K562 (cell line): ENCODE data around the gene HES3. TPM values are rescaled to one million over a fixed set of nuclear protein-coding genes. Genes with fewer than 3 reads are reported as not detected.

Experiments
- ATAC-seq: fragments of 200-7000 bp; cut with Tn5 transposase; 3 replicates; pipeline ENCODE4 v1.9.1; 2020; ENCODE audit warnings: moderate library complexity
- BruUV-seq: library from RNA; stranded (reverse); fragments of 400-500 nt; replicated peaks from 2 replicates; lab custom pipeline; 2021; lab: Mats Ljungman, UMichigan
- CTCF ChIA-PET: fragments of 300-600 bp; formaldehyde crosslinking; extraction: SDS; loops from one replicate; lab custom pipeline; 2021; ENCODE audit warnings: low intra/inter-chr PET ratio; lab: Yijun Ruan, JAX
- POLR2A ChIA-PET: fragments of 300-600, 350-650 bp; sonication (Branson Sonifier 250); formaldehyde crosslinking; extraction: SDS; loops from one replicate; lab custom pipeline; 2021; ENCODE audit warnings: antibody characterized with exemption, inconsistent platforms; lab: Yijun Ruan, JAX
- DNase-seq, 4 experiments: peaks; one replicate each; pipeline versions ENCODE4 v3.0.0 to v3.0.0-alpha.2; 2011 to 2018; ENCODE audit warnings: low spot score in 3 of 4, mixed read lengths in 3 of 4; ENCODE audit errors: extremely low read depth in 1 of 4
- FAIRE-seq: peaks from 2 replicates; lab custom pipeline; 2011; peaks lifted over from hg19 to GRCh38; lab: Jason Lieb, UNC
- H2AFZ ChIP-seq: 2 replicates; pipeline ENCODE4 v1.6.0; 2011; ENCODE audit warnings: low read depth, low read length, control low read depth, inconsistent platforms
- H3K27ac ChIP-seq: fragments of 200-600 bp; 3 replicates; pipeline ENCODE4 v1.8.0; 2011; ENCODE audit warnings: low read depth, mild to moderate bottlenecking, control low read depth, inconsistent platforms, low read length, moderate library complexity, mixed read lengths; ENCODE audit errors: extremely low read depth
- H3K27me3 ChIP-seq, 2 experiments: fragments of 300-600 bp in 1 of 2; 2 replicates in 1 of 2; 3 replicates in 1 of 2; pipeline versions ENCODE4 v1.6.0 to v1.8.0; 2011; ENCODE audit warnings: inconsistent platforms in 2 of 2, low read length in 2 of 2, mild to moderate bottlenecking in 1 of 2, mixed read lengths in 1 of 2, moderate library complexity in 1 of 2; ENCODE audit not compliant: control insufficient read depth in 2 of 2, insufficient read depth in 2 of 2
- H3K36me3 ChIP-seq: fragments of 300-600 bp; 3 replicates; pipeline ENCODE4 v1.8.0; 2011; ENCODE audit warnings: mild to moderate bottlenecking, low read length, inconsistent platforms; ENCODE audit not compliant: control insufficient read depth, insufficient read depth
- H3K4me1 ChIP-seq, 2 experiments: fragments of 200-600 bp in 1 of 2; replicated peaks in 1 of 2; 2 replicates in 1 of 2; 3 replicates in 1 of 2; pipeline versions ENCODE4 v1.5.1 to v1.8.0; 2011; ENCODE audit warnings: inconsistent platforms in 2 of 2, low read length in 2 of 2, mild to moderate bottlenecking in 1 of 2, mixed read lengths in 1 of 2, moderate library complexity in 1 of 2; ENCODE audit not compliant: control insufficient read depth in 2 of 2, insufficient read depth in 2 of 2
- H3K4me2 ChIP-seq: 2 replicates; pipeline ENCODE4 v1.6.1; 2011; ENCODE audit warnings: low read length, control low read depth, inconsistent platforms, mixed read lengths; ENCODE audit not compliant: insufficient read depth
- H3K4me3 ChIP-seq: fragments of 200-600 bp; sonication (generic), shearing (Covaris generic); 2 replicates; pipeline ENCODE4 v1.5.1; 2016; ENCODE audit warnings: control low read depth, inconsistent platforms
- H3K79me2 ChIP-seq: fragments of 200-600 bp; 3 replicates; pipeline ENCODE4 v1.8.0; 2011; ENCODE audit warnings: low read length, inconsistent platforms; ENCODE audit not compliant: control insufficient read depth, insufficient read depth
- H3K9ac ChIP-seq, 2 experiments: 2 replicates each; pipeline versions ENCODE4 v1.6.0 to v1.6.1; 2011; ENCODE audit warnings: low read depth in 2 of 2, low read length in 2 of 2, control low read depth in 1 of 2, inconsistent platforms in 1 of 2, mild to moderate bottlenecking in 1 of 2, mixed read lengths in 1 of 2; ENCODE audit not compliant: insufficient read depth in 1 of 2
- H3K9me1 ChIP-seq: one replicate; pipeline ENCODE4 v1.6.0; 2011; ENCODE audit warnings: inconsistent platforms, mild to moderate bottlenecking, low read length, moderate library complexity; ENCODE audit not compliant: control insufficient read depth, insufficient read depth
- H3K9me3 ChIP-seq: replicated peaks from 2 replicates; pipeline ENCODE4 v1.5.1; 2011; ENCODE audit warnings: low read depth, low read length, inconsistent platforms; ENCODE audit not compliant: control insufficient read depth, insufficient read depth
- H4K20me1 ChIP-seq: replicated peaks from 2 replicates; pipeline ENCODE4 v1.6.1; 2011; ENCODE audit warnings: low read length, inconsistent platforms, mixed read lengths; ENCODE audit not compliant: control insufficient read depth, insufficient read depth
- TEAD1 ChIP-seq, 2 experiments: fragments of 450-650 bp in 1 of 2; sonication (generic) in 1 of 2; formaldehyde crosslinking; IDR thresholded peaks; 2 replicates each; pipeline versions ENCODE4 v1.4.0 to v1.8.0; 2020 to 2022; ENCODE audit warnings: mild to moderate bottlenecking in 2 of 2, missing genetic modification reagents in 1 of 2
- ZBED1 ChIP-seq: IDR thresholded peaks from 2 replicates; pipeline ENCODE4 v1.6.1; 2014
- WGBS: fragments of 100-300 bp; shearing (Covaris generic); methylation state at CpG from one replicate; pipeline ENCODE4 v1.1.6; 2016; ENCODE audit warnings: low coverage, mixed read lengths; ENCODE audit not compliant: insufficient coverage; ENCODE audit errors: missing lambda C conversion rate; 5-methylcytosine and 5-hydroxymethylcytosine counted together
- in situ Hi-C: fragments of 300-500 bp; cut with MboI; formaldehyde crosslinking; loops from 4 replicates; pipeline ENCODE4 v1.15.0; 2018; ENCODE audit warnings: inconsistent platforms, mixed read lengths
- intact Hi-C: fragments of 100-400 bp; cut with micrococcal nuclease; formaldehyde crosslinking; loops from 2 replicates; pipeline ENCODE4 v1.14.2; 2022
- polyA plus RNA-seq, 8 experiments: library from polyadenylated mRNA; depleted of rRNA in 4 of 8; stranded (reverse) in 5 of 8; unstranded in 3 of 8; fragments of >200 nt; fragmentation: Nextera tagmentation in 2 of 8; fragmentation: Illumina TruSeq in 1 of 8; extraction: Ambion mirVana in 2 of 8; extraction: Trizol in 1 of 8; gene quantifications; 2 replicates each; pipeline versions ENCODE4 v1.2.1 to v1.2.3, GENCODE V29; 2011 to 2014; ENCODE audit warnings: inconsistent platforms in 1 of 8, missing spikeins in 1 of 8
- total RNA-seq, 7 experiments: library from RNA; depleted of rRNA in 6 of 7; stranded (reverse); fragments of >200 nt in 6 of 7; fragmentation: Illumina TruSeq in 2 of 7; extraction: Trizol in 2 of 7; gene quantifications; 2 replicates each; pipeline versions ENCODE4 v1.2.1 to v1.2.3, GENCODE V29; 2011 to 2021; ENCODE audit warnings: low replicate concordance in 1 of 7
- TF ChIP-seq, protein P1 (sequence below): sonication (generic); formaldehyde crosslinking; IDR thresholded peaks from 2 replicates; pipeline ENCODE4 v1.8.1; 2023; ENCODE audit warnings: mild to moderate bottlenecking, missing genetic modification reagents

The HES3 gene
- total and polyA plus RNA-seq, 9 of the 15 experiments (the other 6 are each of a cell fraction or from before 2014, with no cell fraction given) = not detected

DNA sequence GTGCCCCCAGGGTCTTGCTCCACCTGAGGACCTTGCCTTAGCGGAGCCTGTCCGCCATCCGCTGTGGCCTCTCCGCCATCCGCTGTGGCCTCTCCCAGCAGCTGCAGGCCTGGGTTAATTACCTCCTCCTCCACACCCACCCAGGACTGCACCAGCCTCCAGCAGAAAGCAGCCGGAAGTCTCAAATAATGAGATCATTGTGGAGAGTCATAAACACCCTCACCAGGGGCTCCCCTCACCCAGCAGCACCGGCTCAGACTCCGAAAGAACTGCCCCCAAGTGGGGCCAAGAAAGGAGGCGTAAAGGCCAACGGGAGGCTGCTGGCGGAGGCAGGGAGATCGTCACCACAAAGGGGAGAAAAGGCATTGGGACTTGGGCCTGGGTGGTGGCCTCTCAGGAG, 27.6 kb downstream of the HES3 start:
- no peak for TF ChIP-seq TEAD1 (CRISPR knock-in tag; IDR thresholded peaks at IDR 0.05)
- TF ChIP-seq ZBED1 = no peak
- TF ChIP-seq, protein P1, sequence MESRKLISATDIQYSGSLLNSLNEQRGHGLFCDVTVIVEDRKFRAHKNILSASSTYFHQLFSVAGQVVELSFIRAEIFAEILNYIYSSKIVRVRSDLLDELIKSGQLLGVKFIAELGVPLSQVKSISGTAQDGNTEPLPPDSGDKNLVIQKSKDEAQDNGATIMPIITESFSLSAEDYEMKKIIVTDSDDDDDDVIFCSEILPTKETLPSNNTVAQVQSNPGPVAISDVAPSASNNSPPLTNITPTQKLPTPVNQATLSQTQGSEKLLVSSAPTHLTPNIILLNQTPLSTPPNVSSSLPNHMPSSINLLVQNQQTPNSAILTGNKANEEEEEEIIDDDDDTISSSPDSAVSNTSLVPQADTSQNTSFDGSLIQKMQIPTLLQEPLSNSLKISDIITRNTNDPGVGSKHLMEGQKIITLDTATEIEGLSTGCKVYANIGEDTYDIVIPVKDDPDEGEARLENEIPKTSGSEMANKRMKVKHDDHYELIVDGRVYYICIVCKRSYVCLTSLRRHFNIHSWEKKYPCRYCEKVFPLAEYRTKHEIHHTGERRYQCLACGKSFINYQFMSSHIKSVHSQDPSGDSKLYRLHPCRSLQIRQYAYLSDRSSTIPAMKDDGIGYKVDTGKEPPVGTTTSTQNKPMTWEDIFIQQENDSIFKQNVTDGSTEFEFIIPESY (CRISPR knock-in tag) = peak; percentile 85
- DNase-seq (no peak), FAIRE-seq (no peak), ATAC-seq (no peak)
- Histone ChIP-seq H3K27ac (no peak overlapping the region), H3K27me3 (no peaks in the 10 kb centered on the region), H3K79me2 (no peaks in the 10 kb centered on the region), H3K9ac (peak overlapping the region in 1 of 2 experiments; percentile 47; a peak in 1 of 4 replicates), H4K20me1 (peaks cover 14% of the 10 kb centered on the region; the same call in 1 of the 2 replicates), H3K4me2 (no peak overlapping the region), H3K4me3 (no peak overlapping the region), H2AFZ (no peak overlapping the region), H3K4me1 (peaks cover 4 to 75% of the 10 kb centered on the region in 2 experiments; a peak in 4 of 5 replicates), H3K36me3 (no peaks in the 10 kb centered on the region), H3K9me3 (no peaks in the 10 kb centered on the region), H3K9me1 (no peaks in the 10 kb centered on the region)
- in situ Hi-C loops (loop anchor here (25.0 kb wide), 1 partner anchor 941 kb away; no protein-coding TSS in a partner anchor), intact Hi-C loops (no loop called here)
- POLR2A ChIA-PET = no interaction called here
- WGBS = 68% methylated on average over 12 of the region's 12 CpGs
- no TSS peak for BruUV-seq
- CTCF ChIA-PET = no interaction called here
